IMR-90 (cell line): ENCODE measurements around the gene ST3GAL4. TPM values are rescaled to one million over a fixed set of nuclear protein-coding genes. Genes with fewer than 3 reads are reported as not detected.

Source experiments
- ATAC-seq: fragments of 200-7000 bp; cut with Tn5 transposase; 2 replicates; pipeline ENCODE4 v1.9.1; 2020; ENCODE audit warnings: low read depth, mild to moderate bottlenecking, moderate library complexity
- BruUV-seq: library from RNA; stranded (reverse); fragments of 400-500 nt; replicated peaks from 2 replicates; lab custom pipeline; 2021; lab: Mats Ljungman, UMichigan
- CTCF ChIA-PET: fragments of 300-600 bp; formaldehyde crosslinking; extraction: SDS; loops from one replicate; lab custom pipeline; 2021; ENCODE audit warnings: antibody characterized with exemption; lab: Yijun Ruan, JAX
- POLR2A ChIA-PET: fragments of 300-600 bp; sonication (Branson Sonifier 250); formaldehyde crosslinking; loops from one replicate; lab custom pipeline; 2022; ENCODE audit warnings: antibody characterized with exemption; ENCODE audit not compliant: unreplicated experiment; lab: Charles Lee
- DNase-seq: peaks from one replicate; pipeline ENCODE4 v3.0.0; 2013
- H2AFZ ChIP-seq: replicated peaks from 2 replicates; pipeline ENCODE3; 2013; ENCODE audit warnings: low read length, mild to moderate bottlenecking; ENCODE audit not compliant: poor library complexity
- H2AK5ac ChIP-seq: 2 replicates; pipeline ENCODE4 v1.6.1; 2013; ENCODE audit warnings: low read depth, low read length, inconsistent platforms
- H2AK9ac ChIP-seq: replicated peaks from 2 replicates; pipeline ENCODE3; 2013; ENCODE audit warnings: mild to moderate bottlenecking, low read depth, low read length, moderate library complexity; ENCODE audit not compliant: poor library complexity
- H2BK120ac ChIP-seq: 2 replicates; pipeline ENCODE4 v1.6.1; 2013; ENCODE audit warnings: low read depth, low read length, inconsistent platforms
- H2BK15ac ChIP-seq: 3 replicates; pipeline ENCODE4 v1.6.1; 2013; ENCODE audit warnings: low read depth, low read length, inconsistent platforms
- H2BK20ac ChIP-seq: 2 replicates; pipeline ENCODE4 v1.6.1; 2013; ENCODE audit warnings: low read depth, mild to moderate bottlenecking, inconsistent platforms, low read length, moderate library complexity
- H2BK5ac ChIP-seq: 2 replicates; pipeline ENCODE4 v1.6.1; 2013; ENCODE audit warnings: mild to moderate bottlenecking, low read depth, low read length, inconsistent platforms; ENCODE audit not compliant: poor library complexity, severe bottlenecking
- H3K14ac ChIP-seq: replicated peaks from 2 replicates; pipeline ENCODE4 v1.6.1; 2013; ENCODE audit warnings: low read depth, low read length, inconsistent platforms
- H3K18ac ChIP-seq: 2 replicates; pipeline ENCODE4 v1.6.1; 2013; ENCODE audit warnings: low read depth, low read length, control low read depth
- H3K23ac ChIP-seq: 2 replicates; pipeline ENCODE4 v1.6.1; 2013; ENCODE audit warnings: low read depth, low read length, inconsistent platforms
- H3K27ac ChIP-seq: 2 replicates; pipeline ENCODE4 v1.5.1; 2013; ENCODE audit warnings: mild to moderate bottlenecking, control low read depth, low read length; ENCODE audit not compliant: insufficient read depth
- H3K27me3 ChIP-seq: 2 replicates; pipeline ENCODE4 v1.6.1; 2013; ENCODE audit warnings: low read length; ENCODE audit not compliant: control insufficient read depth, insufficient read depth
- H3K36me3 ChIP-seq: 2 replicates; pipeline ENCODE4 v1.6.1; 2013; ENCODE audit warnings: low read length, mixed read lengths; ENCODE audit not compliant: control insufficient read depth, insufficient read depth
- H3K4ac ChIP-seq: 2 replicates; pipeline ENCODE4 v1.6.1; 2013; ENCODE audit warnings: low read depth, low read length, inconsistent platforms
- H3K4me1 ChIP-seq: 2 replicates; pipeline ENCODE4 v1.6.1; 2013; ENCODE audit warnings: low read length, mixed read lengths; ENCODE audit not compliant: control insufficient read depth, insufficient read depth
- H3K4me2 ChIP-seq: 2 replicates; pipeline ENCODE4 v1.6.1; 2013; ENCODE audit warnings: low read depth, mild to moderate bottlenecking, control low read depth, low read length, moderate library complexity
- H3K4me3 ChIP-seq: 2 replicates; pipeline ENCODE4 v1.5.1; 2013; ENCODE audit warnings: low read depth, mild to moderate bottlenecking, control low read depth, low read length, moderate library complexity; ENCODE audit not compliant: insufficient read depth
- H3K56ac ChIP-seq: 2 replicates; pipeline ENCODE4 v1.6.1; 2013; ENCODE audit warnings: low read length, inconsistent platforms; ENCODE audit not compliant: insufficient read depth; ENCODE audit errors: extremely low read depth
- H3K79me1 ChIP-seq, 2 experiments: 2 replicates each; pipeline ENCODE4 v1.6.1; 2013; ENCODE audit warnings: low read length in 2 of 2, inconsistent platforms in 1 of 2, low read depth in 1 of 2
- H3K9ac ChIP-seq: 2 replicates; pipeline ENCODE4 v1.6.1; 2013; ENCODE audit warnings: low read depth, low read length, control low read depth
- H3K9me1 ChIP-seq: 2 replicates; pipeline ENCODE4 v1.6.1; 2013; ENCODE audit warnings: low read length, inconsistent platforms; ENCODE audit not compliant: insufficient read depth
- H3K9me3 ChIP-seq: 2 replicates; pipeline ENCODE4 v1.6.1; 2013; ENCODE audit warnings: low read length; ENCODE audit not compliant: control insufficient read depth, insufficient read depth
- H4K20me1 ChIP-seq: 2 replicates; pipeline ENCODE4 v1.6.1; 2013; ENCODE audit warnings: low read length, inconsistent platforms; ENCODE audit not compliant: insufficient read depth
- H4K5ac ChIP-seq: 2 replicates; pipeline ENCODE4 v1.6.1; 2013; ENCODE audit warnings: mild to moderate bottlenecking, low read depth, low read length, control low read depth
- H4K8ac ChIP-seq, 2 experiments: 2 replicates each; pipeline ENCODE4 v1.6.1; 2013; ENCODE audit warnings: low read depth in 2 of 2, low read length in 2 of 2, control low read depth in 1 of 2, inconsistent platforms in 1 of 2
- H4K91ac ChIP-seq: 2 replicates; pipeline ENCODE4 v1.6.1; 2013; ENCODE audit warnings: low read depth, low read length, inconsistent platforms; ENCODE audit not compliant: insufficient read depth
- BHLHE40 ChIP-seq: fragments of 150-350 bp; IDR thresholded peaks from 2 replicates; pipeline ENCODE4 v1.6.1; 2016; ENCODE audit warnings: mild to moderate bottlenecking, low read depth, low read length
- CEBPB ChIP-seq: IDR thresholded peaks from 2 replicates; pipeline ENCODE4 v1.6.1; 2012; ENCODE audit warnings: low read depth, low read length, improper control_type of control experiment
- MAZ ChIP-seq: IDR thresholded peaks from 2 replicates; pipeline ENCODE4 v1.6.1; 2012; ENCODE audit warnings: low read depth, mild to moderate bottlenecking, low read length, improper control_type of control experiment, moderate library complexity, borderline replicate concordance
- MXI1 ChIP-seq: IDR thresholded peaks from 2 replicates; pipeline ENCODE4 v1.6.1; 2012; ENCODE audit warnings: low read depth, mild to moderate bottlenecking, low read length, moderate library complexity, borderline replicate concordance
- WGBS, 2 experiments: methylation state at CpG; one replicate each; pipeline versions ENCODE4 v1.1.5 to v1.1.7; 2013; ENCODE audit warnings: missing lambda C conversion rate in 2 of 2; ENCODE audit not compliant: insufficient read length in 1 of 2; ENCODE audit errors: extremely low coverage in 2 of 2; 5-methylcytosine and 5-hydroxymethylcytosine counted together
- dilution Hi-C: fragments of 300-500 bp; cut with HindIII; formaldehyde crosslinking; loops from one replicate; pipeline ENCODE4 v1.14.3; 2018; ENCODE audit warnings: low sequenced_read_pairs; ENCODE audit not compliant: unreplicated experiment
- in situ Hi-C: fragments of 300-500 bp; cut with MboI; formaldehyde crosslinking; loops from 3 replicates; pipeline ENCODE4 v1.14.3; 2019; ENCODE audit warnings: low sequenced_read_pairs, inconsistent platforms, mixed read lengths
- intact Hi-C: fragments of 100-400 bp; cut with micrococcal nuclease; formaldehyde crosslinking; loops from 2 replicates; pipeline ENCODE4 v1.10.0; 2022
- polyA plus RNA-seq, 3 experiments: library from polyadenylated mRNA; depleted of rRNA; stranded (reverse); fragments of >200 nt; gene quantifications; 2 replicates each; pipeline ENCODE4 v1.2.3, GENCODE V29; 2012; ENCODE audit warnings: low replicate concordance in 1 of 3
- total RNA-seq: library from RNA; depleted of rRNA; stranded (reverse); fragments of >200 nt; gene quantifications from 2 replicates; pipeline ENCODE4 v1.2.3, GENCODE V29; 2012
- TF ChIP-seq, protein P1 (sequence below): fragments of 150-350 bp; IDR thresholded peaks from 2 replicates; pipeline ENCODE4 v1.6.1; 2016; ENCODE audit warnings: low read depth, mild to moderate bottlenecking, low read length, moderate library complexity, borderline replicate concordance

Gene ST3GAL4
- total and polyA plus RNA-seq, 2 of the 4 experiments (the other 2 are of a cell fraction), result 17.0 to 19.7 TPM

DNA sequence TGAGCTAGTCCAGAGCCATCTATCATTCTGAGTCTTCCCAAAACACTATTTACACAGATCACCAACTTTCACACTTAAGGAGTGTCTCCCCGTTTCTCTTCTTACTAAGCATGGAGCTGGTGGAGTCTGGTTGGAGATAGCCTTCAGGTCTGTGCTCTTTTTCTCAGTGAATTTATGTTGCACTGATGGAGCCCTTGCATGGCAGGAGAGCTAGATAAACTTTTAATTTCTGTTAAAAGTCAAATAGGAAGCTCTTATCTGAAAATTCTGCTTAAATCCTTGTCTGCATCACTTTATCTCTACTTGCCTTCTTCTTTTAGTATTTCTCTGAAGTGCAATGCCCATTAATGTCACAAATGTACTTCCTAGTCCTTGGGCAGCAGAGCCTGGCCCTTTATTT is 63.4 kb downstream of the ST3GAL4 start:
- Histone ChIP-seq H4K8ac (no peak overlapping the region), H3K9ac (no peak overlapping the region), H3K36me3 (peaks cover under 1% of the 10 kb centered on the region; the same call in 1 of the 2 replicates), H4K20me1 (no peaks in the 10 kb centered on the region), H2BK120ac (peak overlapping the region; percentile 18; the same call in 1 of the 2 replicates), H3K9me3 (no peaks in the 10 kb centered on the region), H3K4me2 (no peak overlapping the region), H2AFZ (no peak overlapping the region), H3K27me3 (no peaks in the 10 kb centered on the region), H2AK9ac (no peak overlapping the region), H4K91ac (no peak overlapping the region), H4K5ac (no peak overlapping the region), H3K4ac (no peak overlapping the region), H2BK20ac (no peak overlapping the region), H2BK5ac (no peak overlapping the region), H3K4me3 (no peak overlapping the region), H3K18ac (no peak overlapping the region), H3K4me1 (peaks cover 29% of the 10 kb centered on the region), H3K79me1 (peaks cover 0 to 5% of the 10 kb centered on the region in 2 experiments; a peak in 1 of 4 replicates), H2AK5ac (no peak overlapping the region), H3K14ac (no peak overlapping the region), H3K23ac (no peak overlapping the region), H3K27ac (no peak overlapping the region), H3K9me1 (peaks cover 17% of the 10 kb centered on the region), H2BK15ac (no peak overlapping the region), H3K56ac (no peak overlapping the region)
- ChIA-PET CTCF (interaction anchor here (1.6 kb wide), 1 partner anchor 108 kb away, joined by 7 read pairs; no protein-coding TSS in a partner anchor), POLR2A (no interaction called here)
- TF ChIP-seq MAZ, result no peak
- no peak for TF ChIP-seq CEBPB
- TF ChIP-seq MXI1, result no peak
- TF ChIP-seq, protein P1, sequence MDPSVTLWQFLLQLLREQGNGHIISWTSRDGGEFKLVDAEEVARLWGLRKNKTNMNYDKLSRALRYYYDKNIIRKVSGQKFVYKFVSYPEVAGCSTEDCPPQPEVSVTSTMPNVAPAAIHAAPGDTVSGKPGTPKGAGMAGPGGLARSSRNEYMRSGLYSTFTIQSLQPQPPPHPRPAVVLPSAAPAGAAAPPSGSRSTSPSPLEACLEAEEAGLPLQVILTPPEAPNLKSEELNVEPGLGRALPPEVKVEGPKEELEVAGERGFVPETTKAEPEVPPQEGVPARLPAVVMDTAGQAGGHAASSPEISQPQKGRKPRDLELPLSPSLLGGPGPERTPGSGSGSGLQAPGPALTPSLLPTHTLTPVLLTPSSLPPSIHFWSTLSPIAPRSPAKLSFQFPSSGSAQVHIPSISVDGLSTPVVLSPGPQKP, result no peak
- TF ChIP-seq BHLHE40, result no peak
- WGBS, 2 experiments, result no CpG with 5 or more reads among the region's 1 CpG
- in situ Hi-C loops, result loop anchor here (10.0 kb wide), 1 partner anchor 104 kb away; no protein-coding TSS in a partner anchor
- dilution Hi-C loops, result no loop called here
- ATAC-seq (no peak), DNase-seq (no peak)
- no TSS peak for BruUV-seq
- intact Hi-C loops, result no loop called here
